ENCODE data around the gene ALMS1. TPM values are rescaled to one million over a fixed set of nuclear protein-coding genes. Genes with fewer than 3 reads are reported as not detected.

ALMS1 gene
- total RNA-seq, 1 experiment from 2014 or later: 37.3 TPM

- ChIA-PET CTCF (no interaction called here), POLR2A (ENCODE audit: low non-redundant PET) (no interaction called here)
- intact Hi-C loops (cut with micrococcal nuclease; ENCODE audit: unreplicated experiment): no loop called here
- no TSS peak for BruUV-seq (replicated peaks)
- H3K9me3 ChIP-seq (ENCODE audit: low read depth, low read length, poor library complexity, severe bottlenecking): no peaks in the 10 kb centered on the region
- H3K27ac ChIP-seq (ENCODE audit: low read depth, low read length, poor library complexity, severe bottlenecking): no peak overlapping the region
- H3K36me3 ChIP-seq (ENCODE audit: insufficient read depth, low read length, poor library complexity, severe bottlenecking): no peaks in the 10 kb centered on the region
- no peaks in the 10 kb centered on the region for H3K4me1 ChIP-seq (ENCODE audit: insufficient read depth, low read length, poor library complexity, severe bottlenecking)
- TF ChIP-seq, protein P1, sequence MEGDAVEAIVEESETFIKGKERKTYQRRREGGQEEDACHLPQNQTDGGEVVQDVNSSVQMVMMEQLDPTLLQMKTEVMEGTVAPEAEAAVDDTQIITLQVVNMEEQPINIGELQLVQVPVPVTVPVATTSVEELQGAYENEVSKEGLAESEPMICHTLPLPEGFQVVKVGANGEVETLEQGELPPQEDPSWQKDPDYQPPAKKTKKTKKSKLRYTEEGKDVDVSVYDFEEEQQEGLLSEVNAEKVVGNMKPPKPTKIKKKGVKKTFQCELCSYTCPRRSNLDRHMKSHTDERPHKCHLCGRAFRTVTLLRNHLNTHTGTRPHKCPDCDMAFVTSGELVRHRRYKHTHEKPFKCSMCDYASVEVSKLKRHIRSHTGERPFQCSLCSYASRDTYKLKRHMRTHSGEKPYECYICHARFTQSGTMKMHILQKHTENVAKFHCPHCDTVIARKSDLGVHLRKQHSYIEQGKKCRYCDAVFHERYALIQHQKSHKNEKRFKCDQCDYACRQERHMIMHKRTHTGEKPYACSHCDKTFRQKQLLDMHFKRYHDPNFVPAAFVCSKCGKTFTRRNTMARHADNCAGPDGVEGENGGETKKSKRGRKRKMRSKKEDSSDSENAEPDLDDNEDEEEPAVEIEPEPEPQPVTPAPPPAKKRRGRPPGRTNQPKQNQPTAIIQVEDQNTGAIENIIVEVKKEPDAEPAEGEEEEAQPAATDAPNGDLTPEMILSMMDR (conservative IDR thresholded peaks at IDR 0.05; ENCODE audit: low read depth, low read length): no peak
- no peak for TF ChIP-seq EZH2 (IDR thresholded peaks at IDR 0.05; ENCODE audit: borderline replicate concordance, low read depth, low read length, poor library complexity, severe bottlenecking)
- no peak overlapping the region for H3K4me3 ChIP-seq (ENCODE audit: low read depth, low read length, poor library complexity, severe bottlenecking)
- no peaks in the 10 kb centered on the region for H3K27me3 ChIP-seq (replicated peaks; ENCODE audit: insufficient read depth, low read depth, low read length, poor library complexity)
- no peak for DNase-seq (ENCODE audit: low spot score)
These were observed 180.7 kb downstream of the ALMS1 start for GRCh38 chr2:73566288-73566878.

DNA sequence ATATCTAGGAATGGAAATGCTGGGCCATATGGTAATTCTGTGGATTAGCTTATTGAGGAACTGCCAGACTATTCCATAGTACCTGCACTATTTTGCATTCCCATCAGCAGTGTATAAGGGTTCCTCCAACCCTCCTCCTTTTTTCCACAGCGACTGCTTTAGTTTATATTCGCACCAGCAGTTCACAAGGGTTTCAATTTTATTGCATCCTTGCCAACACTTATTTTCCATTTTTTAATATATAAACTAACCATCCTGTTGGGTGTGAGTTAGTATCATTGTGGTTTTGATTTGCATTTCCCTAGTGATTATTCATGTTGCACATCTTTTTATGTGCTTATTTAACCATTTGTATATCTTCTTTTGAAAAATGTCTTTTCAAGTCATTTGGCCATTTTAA lies 189.6 kb downstream of the ALMS1 start:
- peaks cover 3% of the 10 kb centered on the region for H3K36me3 ChIP-seq (ENCODE audit: insufficient read depth, low read length, poor library complexity, severe bottlenecking)
- CTCF ChIA-PET: no interaction called here
- intact Hi-C loops (cut with micrococcal nuclease; ENCODE audit: unreplicated experiment): no loop called here
- DNase-seq (ENCODE audit: low spot score): no peak
- H3K9me3 ChIP-seq (ENCODE audit: low read depth, low read length, poor library complexity, severe bottlenecking): no peaks in the 10 kb centered on the region
- TF ChIP-seq, protein P1 (conservative IDR thresholded peaks at IDR 0.05; ENCODE audit: low read depth, low read length): no peak
- no peak for TF ChIP-seq EZH2 (IDR thresholded peaks at IDR 0.05; ENCODE audit: borderline replicate concordance, low read depth, low read length, poor library complexity, severe bottlenecking)
- H3K4me3 ChIP-seq (ENCODE audit: low read depth, low read length, poor library complexity, severe bottlenecking): no peak overlapping the region
- no TSS peak for BruUV-seq (replicated peaks)
- no peaks in the 10 kb centered on the region for H3K27me3 ChIP-seq (replicated peaks; ENCODE audit: insufficient read depth, low read depth, low read length, poor library complexity)
- H3K27ac ChIP-seq (ENCODE audit: low read depth, low read length, poor library complexity, severe bottlenecking): no peak overlapping the region
- POLR2A ChIA-PET (ENCODE audit: low non-redundant PET): no interaction called here
- H3K4me1 ChIP-seq (ENCODE audit: insufficient read depth, low read length, poor library complexity, severe bottlenecking): no peaks in the 10 kb centered on the region

DNA sequence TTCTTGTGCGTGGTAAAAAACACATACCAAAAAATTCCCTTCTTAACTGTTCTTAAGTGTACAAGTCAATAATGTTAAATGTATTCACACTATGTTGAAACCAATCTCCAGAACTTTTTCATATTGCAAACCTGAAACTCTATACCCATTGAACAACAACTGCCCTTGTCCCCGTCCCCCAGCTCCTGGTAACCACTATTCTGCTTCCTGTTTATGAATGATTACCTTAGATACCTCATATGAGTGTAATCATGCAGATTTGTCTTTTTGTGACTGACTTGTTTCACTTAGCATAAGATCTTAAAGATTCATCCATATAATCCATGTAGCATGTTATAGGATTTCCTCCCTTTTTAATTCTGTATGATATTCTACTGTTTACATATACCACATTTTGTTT lies 196.7 kb downstream of the ALMS1 start:
- no peak for DNase-seq (ENCODE audit: low spot score)
- intact Hi-C loops (cut with micrococcal nuclease; ENCODE audit: unreplicated experiment): no loop called here
- Histone ChIP-seq H3K4me1 (ENCODE audit: insufficient read depth, low read length, poor library complexity, severe bottlenecking) (no peaks in the 10 kb centered on the region), H3K27ac (ENCODE audit: low read depth, low read length, poor library complexity, severe bottlenecking) (no peak overlapping the region), H3K36me3 (ENCODE audit: insufficient read depth, low read length, poor library complexity, severe bottlenecking) (no peaks in the 10 kb centered on the region), H3K4me3 (ENCODE audit: low read depth, low read length, poor library complexity, severe bottlenecking) (no peak overlapping the region), H3K9me3 (ENCODE audit: low read depth, low read length, poor library complexity, severe bottlenecking) (peaks cover 8% of the 10 kb centered on the region), H3K27me3 (replicated peaks; ENCODE audit: insufficient read depth, low read depth, low read length, poor library complexity) (no peaks in the 10 kb centered on the region)
- CTCF ChIA-PET: no interaction called here
- TF ChIP-seq, protein P1 (conservative IDR thresholded peaks at IDR 0.05; ENCODE audit: low read depth, low read length): no peak
- TF ChIP-seq EZH2 (IDR thresholded peaks at IDR 0.05; ENCODE audit: borderline replicate concordance, low read depth, low read length, poor library complexity, severe bottlenecking): no peak
- POLR2A ChIA-PET (ENCODE audit: low non-redundant PET): no interaction called here
- no TSS peak for BruUV-seq (replicated peaks)
